ENCODE data around the gene RAB31.

- TF ChIP-seq CTCF (IDR thresholded peaks at IDR 0.05): no peak
- no peak for TF ChIP-seq POLR2A (IDR thresholded peaks at IDR 0.05)
These were observed 12.2 kb downstream of the RAB31 start for GRCh38 chr18:9720327-9720726.
